Measurements from ENCODE around the gene NEK1.

- TF ChIP-seq CTCF (IDR thresholded peaks at IDR 0.05; ENCODE audit: insufficient read depth, low read length, poor library complexity, severe bottlenecking) (no peak), EZH2phosphoT487 (conservative IDR thresholded peaks at IDR 0.05; ENCODE audit: low read length) (no peak)
Observed at GRCh38 chr4:169443748-169444147, 168.6 kb downstream of the NEK1 start.
